NCI-H226 (cell line): ENCODE results near the gene ONECUT3.
"Not testable (repeated sequence)": the region's sequence is repeated elsewhere in the genome, so short reads cannot be mapped to it uniquely, and the experiment has no call there.

ENCODE experiments used
- DNase-seq: peaks from one replicate; pipeline ENCODE4 v3.0.0-alpha.2; 2015

ONECUT3 gene

DNA sequence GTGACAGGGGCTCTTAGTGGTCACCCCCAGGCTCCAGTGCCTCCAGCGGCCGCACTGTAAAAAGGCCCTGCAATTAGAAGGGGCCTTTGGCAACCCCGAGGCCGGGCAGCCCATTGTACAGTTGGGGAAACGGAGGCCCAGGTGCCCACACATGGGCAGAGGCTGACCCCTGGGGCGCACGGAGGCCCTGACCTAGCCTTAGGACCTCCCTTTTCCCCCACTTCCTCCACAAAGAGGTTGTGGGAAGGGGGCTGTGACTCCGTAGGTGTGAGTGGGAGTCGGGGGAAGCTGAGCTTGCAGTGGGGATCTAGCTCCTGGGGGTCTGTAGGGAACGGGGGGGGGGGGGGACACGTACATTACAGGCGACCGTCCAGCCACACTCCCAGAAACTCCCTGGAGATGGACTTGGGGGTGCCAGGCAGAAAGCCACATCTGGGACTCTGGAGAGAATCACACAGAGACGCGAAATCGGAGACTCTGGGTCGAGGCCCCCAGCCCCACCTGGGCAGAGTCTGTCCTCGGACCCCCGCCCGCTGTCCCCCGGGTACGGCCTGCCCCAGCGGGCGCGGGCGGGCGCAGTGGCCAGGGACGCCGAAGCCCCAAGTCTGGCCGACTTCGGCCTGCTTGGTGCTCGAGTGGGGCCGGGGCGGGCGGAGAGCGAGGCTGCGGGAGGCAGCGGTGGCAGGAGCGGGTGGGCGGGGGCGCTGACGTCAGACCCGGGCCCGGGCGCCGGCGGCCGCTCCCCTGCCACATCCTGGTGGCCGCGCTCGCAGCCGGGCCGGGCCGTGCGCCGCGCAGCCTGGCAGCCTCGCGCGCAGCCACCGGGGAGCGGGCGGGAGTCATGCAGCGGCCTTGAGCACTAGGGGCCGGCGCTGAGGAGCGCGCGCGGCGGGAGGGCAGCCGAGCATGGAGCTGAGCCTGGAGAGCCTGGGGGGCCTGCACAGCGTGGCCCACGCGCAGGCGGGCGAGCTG, at the start of gene ONECUT3:
Gene ONECUT3 (plus strand): TSS at position 750 of the 972 bp plus-strand sequence. CDS start 157 bp downstream, at position 907.
- no peak for DNase-seq

DNA sequence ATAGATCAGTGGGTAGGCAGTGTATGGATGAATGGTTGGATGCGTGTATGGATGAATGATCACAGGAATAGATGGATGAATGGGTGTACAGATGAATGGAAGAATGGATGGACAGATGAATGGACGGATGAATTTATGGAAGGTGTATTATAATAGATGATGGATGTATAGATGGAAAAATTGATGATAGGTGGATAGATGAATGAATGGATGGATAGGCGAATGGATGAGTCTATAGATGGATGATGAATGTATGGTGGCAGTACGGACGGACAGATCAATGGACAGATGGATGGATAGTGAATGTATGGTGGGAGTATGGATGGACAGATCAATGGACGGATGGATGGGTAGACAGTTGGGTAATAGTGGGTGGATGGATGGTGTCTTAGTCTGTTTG, 49.0 kb upstream of the ONECUT3 start:
- no peak for DNase-seq

DNA sequence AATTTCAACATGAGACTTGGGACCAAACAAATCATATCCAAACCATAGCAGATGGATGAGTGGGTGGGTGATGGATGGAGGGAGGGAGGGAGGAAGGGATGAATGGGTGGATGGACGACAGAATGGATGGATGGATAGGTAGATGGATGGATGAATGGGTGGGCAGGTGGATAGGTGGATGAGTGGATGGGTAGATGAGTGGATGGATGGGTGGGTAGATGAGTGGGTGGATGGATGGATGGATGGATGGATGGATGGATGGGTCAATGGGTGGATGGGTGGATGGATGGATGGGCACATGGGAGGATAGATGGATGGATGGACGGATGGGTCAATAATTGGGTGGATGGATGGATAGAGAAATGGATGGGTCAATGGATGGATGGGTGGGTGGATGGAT, 47.9 kb upstream of the ONECUT3 start:
- DNase-seq, result no peak

DNA sequence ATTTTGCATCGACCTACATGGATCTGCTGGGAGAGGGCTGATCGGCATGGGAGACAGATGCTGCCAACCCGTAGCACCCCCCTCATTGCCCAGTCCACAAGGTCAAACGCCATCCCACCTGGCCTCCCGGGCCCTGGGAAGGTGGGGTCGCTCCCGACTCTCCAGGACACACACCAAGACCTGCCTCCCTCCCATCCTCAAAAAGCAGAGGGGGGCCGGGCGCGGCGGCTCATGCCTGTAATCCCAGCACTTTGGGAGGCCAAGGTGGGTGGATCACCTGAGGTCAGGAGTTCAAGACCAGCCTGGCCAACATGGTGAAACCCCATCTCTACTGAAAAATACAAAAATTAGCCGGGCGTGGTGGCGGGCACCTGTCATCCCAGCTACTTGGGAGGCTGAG, 46.7 kb upstream of the ONECUT3 start:
- DNase-seq, result not testable (repeated sequence)

DNA sequence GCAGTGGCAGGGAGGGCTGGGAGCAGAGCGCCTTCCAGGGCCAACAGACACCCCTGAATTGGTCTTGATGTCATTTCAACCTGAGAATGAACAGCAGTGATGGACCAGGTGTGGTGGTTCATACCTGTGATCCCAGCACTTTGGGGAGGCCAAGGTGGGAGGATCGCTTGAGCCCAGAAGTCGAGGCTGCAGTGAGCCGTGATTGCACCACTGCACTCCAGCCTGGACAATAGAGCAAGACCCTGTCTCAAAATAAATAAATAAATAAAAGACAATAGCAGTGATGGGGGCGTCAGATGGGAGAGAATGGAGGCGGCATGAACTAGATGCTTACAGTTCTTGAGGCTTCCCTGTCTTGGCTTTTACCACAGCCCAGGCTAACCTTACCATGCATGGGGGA, 46.1 kb upstream of the ONECUT3 start:
- no peak for DNase-seq

DNA sequence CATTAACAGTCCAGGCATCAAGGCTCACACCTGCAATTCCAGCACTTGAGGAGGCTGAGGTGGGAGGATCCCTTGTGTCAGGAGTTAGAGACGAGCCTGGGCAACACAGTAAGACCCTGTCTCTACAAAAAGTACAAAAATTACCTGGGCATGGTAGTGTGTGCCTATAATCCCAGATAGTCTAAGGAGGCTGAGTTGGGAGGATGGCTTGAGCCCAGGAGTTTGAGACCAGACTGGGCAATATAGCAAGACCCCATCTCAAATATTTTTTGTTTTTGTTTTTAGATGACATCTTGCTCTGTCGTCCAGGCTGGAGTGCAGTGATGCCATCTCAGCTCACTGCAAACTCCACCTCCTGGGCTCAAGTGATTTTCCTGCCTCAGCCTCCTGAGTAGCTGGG, 40.1 kb upstream of the ONECUT3 start:
- DNase-seq, result no peak

DNA sequence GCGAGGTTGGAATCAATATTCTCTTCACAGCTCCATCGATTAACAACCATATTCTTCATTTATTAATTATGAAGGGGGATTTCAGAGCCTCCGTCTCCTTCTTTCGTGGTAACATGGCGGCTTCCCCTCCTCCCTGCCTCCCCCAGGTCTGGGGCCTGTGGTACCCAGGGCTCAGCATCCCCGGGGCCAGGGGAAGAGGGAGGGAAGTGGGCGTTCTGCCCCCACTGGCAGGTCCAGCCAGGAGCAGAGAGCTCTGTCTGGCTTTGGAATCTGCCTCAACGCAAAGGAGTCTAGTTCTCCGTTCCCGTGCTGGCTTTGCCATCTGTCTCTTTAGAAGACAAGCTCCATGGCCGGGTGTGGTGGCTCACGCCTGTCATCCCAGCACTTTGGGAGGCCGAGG, 37.8 kb upstream of the ONECUT3 start:
- no peak for DNase-seq

DNA sequence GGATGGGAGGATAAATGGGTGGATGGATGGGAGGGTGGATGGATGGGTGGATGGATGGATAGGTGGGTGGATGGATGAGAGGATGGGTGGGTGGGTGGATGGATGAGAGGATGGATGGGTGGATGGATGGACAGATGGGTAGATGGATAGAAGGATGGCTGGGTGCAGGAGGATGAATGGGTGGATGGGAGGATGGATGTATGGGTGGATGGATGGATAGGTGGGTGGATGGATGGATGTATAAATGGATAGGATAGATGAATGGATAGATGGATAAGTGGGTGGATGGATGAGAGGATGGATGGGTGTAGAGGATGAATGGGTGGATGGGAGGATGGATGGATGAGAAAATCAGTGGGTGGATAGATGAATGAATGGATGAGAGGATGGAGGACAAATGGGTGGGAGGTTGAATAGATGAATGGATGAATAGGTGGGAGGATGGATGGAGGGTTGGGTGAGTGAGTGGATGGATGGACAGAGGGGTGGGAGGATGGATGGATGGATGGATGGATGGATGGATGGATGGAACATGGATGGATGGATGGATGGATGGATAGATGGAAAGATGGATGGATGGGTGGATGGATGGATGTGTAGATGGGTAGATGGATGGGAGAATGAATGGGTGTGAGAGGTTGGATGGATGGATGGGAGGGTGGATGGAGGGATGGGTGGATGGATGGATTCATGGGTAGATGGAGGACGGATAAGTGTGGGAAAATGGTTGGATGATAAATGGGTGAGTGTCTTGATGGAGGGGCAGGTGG, 35.9 kb upstream of the ONECUT3 start:
- no peak for DNase-seq

DNA sequence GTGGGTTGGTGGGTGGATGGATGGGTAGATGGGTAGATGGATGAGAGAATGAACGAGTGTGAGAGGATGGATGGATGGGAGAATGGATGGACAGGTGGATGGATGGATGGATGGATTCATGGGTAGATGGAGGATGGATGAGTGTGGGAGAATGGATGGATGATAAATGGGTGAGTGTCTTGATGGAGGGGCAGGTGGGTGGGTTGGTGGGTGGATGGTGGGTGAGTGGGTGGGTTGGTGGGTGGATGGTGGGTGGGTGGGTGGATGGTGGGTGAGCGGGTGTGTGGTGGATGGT, 35.4 kb upstream of the ONECUT3 start:
- DNase-seq, result no peak

DNA sequence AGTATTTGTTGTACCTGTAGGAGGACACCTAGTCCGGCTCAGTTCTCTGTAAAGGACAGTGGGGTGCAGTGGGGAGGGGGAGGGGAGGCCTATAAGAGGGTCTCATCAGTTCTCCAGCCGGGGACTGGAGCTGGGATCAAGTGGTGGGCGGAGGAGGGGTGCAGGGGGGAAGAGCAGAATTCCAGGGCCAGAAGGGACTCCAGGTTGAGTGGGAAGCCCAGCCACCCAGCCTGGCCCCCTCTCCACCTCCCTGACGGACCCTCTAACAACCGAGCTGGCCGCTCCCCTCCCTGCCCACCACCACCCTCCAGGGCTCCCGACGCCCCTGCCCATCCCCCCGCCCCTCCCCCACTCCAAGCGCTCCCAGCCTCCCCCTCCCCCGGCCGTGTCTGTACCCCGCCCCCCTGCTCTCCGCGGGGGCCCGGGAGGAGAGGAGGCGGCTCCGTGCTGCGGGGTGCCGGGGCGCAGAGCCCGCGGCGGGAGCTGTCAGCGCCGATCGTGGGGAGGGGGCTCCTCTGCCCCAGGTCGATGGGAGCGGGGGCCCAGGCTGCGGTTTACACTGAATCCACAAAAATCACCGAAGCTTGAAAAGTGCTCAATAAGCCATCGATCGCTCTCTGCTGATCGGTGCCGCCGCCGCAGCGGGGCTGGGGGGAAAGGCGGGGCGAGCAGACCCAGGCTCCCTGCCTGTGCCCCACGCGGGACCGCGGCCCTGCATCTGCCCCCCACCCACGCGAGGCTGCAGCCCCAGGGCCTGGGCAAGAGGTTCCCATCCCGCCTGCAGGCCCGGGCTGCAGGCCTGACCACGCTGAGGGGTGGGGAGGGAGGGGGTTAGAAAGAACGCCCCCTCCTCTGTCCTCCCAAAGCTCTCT, 34.6 kb upstream of the ONECUT3 start:
- no peak for DNase-seq

DNA sequence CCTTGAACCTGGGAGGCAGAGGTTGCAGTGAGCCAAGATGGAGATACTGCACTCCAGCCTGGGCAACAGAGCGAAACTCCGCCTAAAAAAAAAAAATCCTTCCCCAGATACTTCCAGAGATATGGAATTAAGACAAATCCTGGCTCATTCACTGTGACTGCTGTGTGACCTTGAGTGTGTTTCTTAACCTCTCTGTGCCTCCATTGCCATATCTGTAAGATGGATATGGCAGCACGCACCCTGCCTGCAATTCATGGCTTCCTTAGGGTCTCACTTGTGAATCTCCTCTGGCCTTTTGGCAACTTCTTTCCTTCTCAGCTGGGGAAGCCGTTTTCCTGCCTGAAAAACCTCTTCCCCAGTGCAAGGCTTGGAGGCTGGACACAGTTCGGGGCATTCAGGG, 33.8 kb upstream of the ONECUT3 start:
- DNase-seq, result no peak

DNA sequence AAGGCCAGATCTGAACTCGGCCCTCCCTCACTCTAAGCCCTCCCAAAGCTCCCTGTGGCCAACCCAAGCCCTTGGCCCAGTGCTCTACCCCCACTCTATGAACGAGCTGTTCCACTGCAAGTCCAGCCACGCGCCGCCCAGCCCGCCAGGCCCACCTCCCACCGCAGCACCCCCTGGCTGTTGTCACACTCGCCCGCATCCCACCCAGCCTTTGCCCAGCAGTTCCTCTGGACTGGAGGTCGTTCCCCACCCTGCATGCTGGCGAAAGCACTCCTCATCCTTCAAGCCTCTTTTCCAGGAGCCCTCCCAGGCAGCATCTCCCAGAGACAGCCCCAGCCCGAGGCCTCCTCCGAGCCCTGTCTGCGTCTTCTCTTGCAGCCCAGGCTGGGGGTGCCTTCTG, 33.1 kb upstream of the ONECUT3 start:
- no peak for DNase-seq

DNA sequence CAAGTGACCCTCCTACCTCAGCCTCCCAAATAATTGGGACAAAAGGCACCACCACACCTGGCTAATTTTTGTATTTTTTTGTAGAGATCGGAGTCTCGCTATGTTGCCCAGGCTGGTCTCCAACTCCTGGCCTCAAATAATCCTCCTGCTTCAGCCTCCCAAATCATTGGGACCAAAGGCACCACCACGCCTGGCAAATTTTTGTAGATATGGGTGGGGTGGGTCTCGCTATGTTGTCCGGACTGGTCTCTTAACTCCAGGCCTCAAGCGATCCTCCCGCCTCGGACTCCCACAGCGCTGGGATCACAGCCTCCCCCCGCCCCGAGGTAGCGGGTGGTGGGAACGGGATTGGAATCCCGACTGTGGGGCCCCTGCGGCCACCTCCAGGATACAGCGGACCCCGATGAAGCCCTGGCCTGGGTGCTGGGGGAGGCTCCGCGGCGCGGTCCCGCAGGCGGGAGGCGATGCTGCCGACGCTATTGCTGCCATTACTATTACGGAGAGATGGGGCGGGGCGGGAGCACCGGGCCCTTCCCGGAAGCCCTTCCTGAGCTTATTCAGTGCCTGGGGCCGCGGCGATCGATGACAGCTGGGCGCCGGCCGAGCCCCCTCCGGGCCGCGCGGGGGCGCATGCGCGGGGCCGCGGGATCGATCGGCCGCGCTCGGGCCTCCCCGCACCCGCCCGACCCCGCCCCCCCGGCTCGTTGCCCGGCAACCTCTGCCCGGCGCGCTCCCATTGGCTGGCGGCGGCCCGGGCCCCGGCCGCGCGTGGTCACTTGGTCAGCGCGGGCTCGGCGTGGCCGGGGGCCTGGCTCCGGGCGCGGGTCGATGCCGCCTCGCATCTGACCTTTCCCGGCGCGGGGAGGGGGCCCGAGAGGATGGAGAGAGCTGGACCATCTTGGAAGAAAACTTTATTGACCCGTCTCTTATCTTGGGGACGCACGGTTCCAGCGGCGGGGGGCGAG, 27.9 kb upstream of the ONECUT3 start:
- DNase-seq, result peak; percentile 28

DNA sequence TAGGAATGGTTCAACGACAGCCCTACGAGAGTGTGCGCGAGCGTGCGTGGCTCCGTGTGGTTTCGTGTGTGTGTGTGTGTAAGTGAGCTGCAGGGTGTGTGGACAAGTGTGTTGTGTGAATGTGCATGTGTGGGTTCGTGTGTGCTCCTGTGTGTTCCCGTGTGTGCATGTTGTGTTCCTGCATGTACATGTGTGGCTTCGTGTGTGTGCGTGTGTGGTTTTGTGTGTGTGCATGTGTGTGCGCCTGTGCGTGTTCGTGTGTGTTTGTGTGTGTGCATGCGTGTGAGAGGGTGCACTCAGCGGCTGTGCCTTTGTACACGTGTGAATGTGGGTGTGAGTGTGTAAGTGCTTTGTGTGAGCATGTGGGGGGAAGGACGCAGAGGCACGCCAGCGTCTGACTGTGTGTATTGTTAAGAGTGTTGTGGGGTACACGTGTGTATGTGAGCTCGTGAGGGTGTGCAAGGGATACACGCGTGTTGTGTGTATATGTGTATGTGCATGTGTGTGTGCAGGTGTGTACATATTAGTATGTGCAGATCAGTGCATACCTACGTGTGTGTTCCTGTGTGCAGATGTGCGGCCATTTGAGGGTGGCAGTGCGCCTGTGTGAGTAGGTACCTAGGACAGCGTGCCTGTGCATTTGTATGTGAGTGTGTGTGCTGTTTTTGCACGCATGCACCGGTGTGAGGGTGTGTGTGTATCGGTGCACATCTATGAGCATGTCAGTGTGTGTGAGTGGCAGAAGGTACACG, 24.3 kb upstream of the ONECUT3 start:
- DNase-seq, result no peak

DNA sequence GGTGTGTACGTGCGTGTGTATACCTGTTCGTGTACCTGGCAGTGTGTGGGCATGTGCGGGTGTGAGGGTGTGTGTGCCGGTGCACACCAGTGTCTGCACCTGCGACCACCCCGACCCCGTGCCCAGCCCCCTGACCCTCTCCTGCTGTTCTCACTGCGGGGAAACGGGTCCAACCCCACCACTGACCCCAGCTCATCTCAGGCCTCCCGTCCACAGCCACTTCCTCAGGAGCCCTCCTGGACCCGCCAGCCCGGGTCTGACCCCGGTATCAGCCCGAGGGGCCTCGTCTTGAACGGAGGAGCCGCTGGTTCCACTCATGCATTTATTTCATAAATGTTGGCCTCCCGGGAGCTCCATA, 23.8 kb upstream of the ONECUT3 start:
- no peak for DNase-seq

DNA sequence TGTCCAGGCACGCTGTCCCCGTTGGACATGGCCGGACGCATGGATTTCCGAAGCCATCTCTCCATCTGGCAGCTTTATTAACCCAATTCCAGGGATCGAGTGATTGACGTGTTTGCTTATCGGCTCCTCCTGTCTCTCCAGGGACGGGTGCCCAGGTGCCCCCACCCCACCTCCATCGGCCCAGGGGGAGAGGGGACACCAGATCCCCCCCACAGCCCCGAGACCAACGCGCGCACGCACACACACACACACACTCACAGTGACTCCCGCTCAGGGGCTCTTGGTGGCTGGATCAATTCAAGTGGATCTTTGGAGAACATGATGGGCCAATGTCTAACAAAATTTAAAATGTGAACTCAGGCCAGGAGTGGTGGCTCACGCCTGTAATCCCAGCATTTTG, 23.1 kb upstream of the ONECUT3 start:
- no peak for DNase-seq

DNA sequence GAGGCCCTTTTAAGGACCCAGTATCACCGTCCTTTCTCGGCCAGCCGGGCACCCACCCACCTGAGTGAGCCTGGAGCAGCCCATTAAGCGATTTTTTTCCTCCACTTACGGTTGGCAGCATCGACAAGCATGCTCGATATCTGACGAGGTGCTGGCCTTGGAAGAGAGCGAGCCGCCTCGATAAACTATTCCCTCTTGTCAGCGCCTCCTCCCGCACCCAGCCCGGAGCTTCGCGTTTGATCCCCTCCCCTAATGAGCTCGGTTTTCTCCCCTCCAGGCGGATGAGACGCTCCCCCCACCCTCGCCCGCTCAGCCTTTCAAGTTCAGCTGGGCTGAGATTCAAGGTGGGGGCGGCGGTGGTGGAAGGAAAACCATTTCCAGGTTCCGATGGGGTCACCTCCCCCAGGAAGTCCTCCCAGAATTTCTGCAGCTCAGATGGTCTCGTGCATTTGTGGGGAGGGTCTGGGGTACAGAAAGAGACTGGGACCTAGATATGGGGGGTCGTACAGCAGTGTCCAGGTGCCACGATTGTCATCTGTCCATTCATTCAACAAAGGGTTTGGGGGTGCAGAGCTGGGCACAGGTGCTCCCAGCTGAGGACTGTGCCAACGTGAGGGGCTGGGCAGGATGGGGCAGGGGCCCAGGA, 18.9 kb upstream of the ONECUT3 start:
- DNase-seq, result no peak

DNA sequence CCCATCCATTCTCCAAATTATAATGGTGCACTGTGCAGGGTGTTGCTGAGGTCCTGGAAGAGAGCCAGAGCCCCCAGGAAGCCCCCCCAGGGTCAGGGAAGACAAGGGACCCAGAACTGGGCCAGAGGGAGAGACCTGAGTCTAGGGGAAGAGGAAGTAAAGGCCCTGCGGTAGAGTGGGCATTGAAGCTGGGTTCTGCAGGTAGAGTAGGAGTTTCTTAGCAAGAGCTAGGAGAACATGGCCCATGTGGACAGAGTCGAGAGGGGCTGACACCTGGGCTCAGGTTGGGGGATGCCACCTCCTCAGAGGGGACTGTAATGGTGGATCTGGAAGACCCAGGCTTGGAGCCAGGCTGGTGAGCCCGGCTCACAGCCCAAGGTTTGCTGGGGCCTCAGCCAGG, 17.0 kb upstream of the ONECUT3 start:
- no peak for DNase-seq

DNA sequence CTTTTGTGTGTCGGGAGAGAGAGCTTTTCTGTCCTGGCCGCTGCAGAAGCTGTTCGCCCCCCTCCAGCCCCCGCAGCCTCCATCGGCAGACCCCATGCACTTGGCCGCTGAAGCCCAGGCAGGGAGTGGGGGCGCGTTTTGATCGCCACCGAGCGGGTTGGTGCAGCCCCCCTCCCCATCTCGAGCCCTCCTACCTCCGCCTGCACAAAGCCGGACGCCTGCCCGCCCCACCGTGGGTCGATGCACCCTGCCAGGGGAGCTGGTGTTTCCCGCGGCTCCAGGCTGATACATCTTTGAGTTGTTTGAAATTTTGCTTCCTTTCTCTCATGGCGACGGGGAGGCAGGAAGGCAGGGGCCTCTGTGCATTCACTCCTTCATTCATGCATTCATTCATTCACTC, 16.4 kb upstream of the ONECUT3 start:
- DNase-seq, result no peak

DNA sequence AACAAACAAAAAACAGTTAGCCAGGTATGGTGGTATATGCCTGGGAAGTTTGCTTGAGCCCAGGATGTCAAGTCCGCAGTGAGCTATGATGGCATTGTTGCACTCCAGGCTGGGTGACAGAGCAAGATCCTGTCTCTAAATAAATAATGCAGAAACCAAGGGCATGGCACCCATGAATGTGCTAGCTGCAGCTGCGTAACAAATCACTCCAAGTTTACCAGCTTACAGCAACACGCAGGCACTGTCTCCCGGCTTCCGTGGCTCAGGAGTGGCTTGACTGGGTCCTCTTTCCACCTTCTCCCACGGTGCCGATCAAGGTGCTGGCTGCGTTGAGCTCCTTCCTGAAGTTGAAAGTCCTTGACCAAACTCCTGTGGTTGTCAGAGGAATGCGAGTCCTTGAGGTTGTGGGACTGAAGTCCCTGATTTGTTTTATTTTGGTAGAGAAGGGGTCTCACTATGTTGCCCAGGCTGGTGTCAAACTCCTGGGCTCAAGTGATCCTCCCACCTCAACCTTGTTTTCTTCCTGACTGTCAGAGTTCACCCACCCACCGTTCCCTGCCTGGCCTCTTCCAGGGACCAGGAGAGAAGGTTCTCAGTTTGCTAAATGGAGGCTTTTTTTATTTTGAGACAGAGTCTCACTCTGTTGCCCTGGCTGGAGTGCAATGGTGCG, 13.2 kb upstream of the ONECUT3 start:
- DNase-seq, result no peak
